ENCODE results near the gene PRDM1. TPM values are rescaled to one million over a fixed set of nuclear protein-coding genes. Genes with fewer than 3 reads are reported as not detected.

The PRDM1 gene
- total and polyA plus RNA-seq, 2 of the 13 experiments (the other 11 are each of a cell fraction or from before 2014, with no cell fraction given) = 0.13 TPM; not detected in 1

- Histone ChIP-seq H3K9ac (ENCODE audit: insufficient read depth, low read depth, low read length) (no peak overlapping the region), H3K9me3 (ENCODE audit: low read length) (no peaks in the 10 kb centered on the region), H3K4me1 (ENCODE audit: insufficient read depth, low read length) (peaks cover 21% of the 10 kb centered on the region), H3K36me3 (replicated peaks in 1 of 2; ENCODE audit: control insufficient read depth in 1 of 2, insufficient read depth in 2 of 2, low read length in 2 of 2) (no peaks in the 10 kb centered on the region), H3K79me2 (ENCODE audit: insufficient read depth, low read length) (no peaks in the 10 kb centered on the region), H3K4me2 (ENCODE audit: low read depth, low read length) (no peak overlapping the region), H3K27me3 (ENCODE audit: control insufficient read depth in 1 of 2, insufficient read depth in 2 of 2, low read length in 2 of 2) (peaks cover 0 to 10% of the 10 kb centered on the region in 2 experiments; a peak in 1 of 5 replicates), H3K27ac (ENCODE audit: extremely low read length, insufficient read depth, low read length) (no peak overlapping the region), H4K20me1 (ENCODE audit: insufficient read depth, low read length) (no peaks in the 10 kb centered on the region), H3K4me3 (replicated peaks in 1 of 3; ENCODE audit: insufficient read depth in 1 of 3, low read depth in 2 of 3, low read length in 3 of 3) (no peak overlapping the region), H2AFZ (ENCODE audit: low read length) (no peak overlapping the region)
- ChIA-PET POLR2A (no interaction called here), CTCF (ENCODE audit: low intra/inter-chr PET ratio, low total read pairs) (no interaction called here)
- 71% methylated on average over 6 of the region's 6 CpGs for WGBS (ENCODE audit: low lambda C conversion rate)
- BruUV-seq (replicated peaks) = no TSS peak
- ATAC-seq (no peak), FAIRE-seq (no peak), DNase-seq (ENCODE audit: low spot score) (no peak)
- in situ Hi-C loops (cut with HindIII; ENCODE audit: extremely low pct_ligation_motif_present, low pct_unique_long_range_greater_than_20kb) = no loop called here
- intact Hi-C loops (cut with micrococcal nuclease; ENCODE audit: unreplicated experiment) = no loop called here
- TF ChIP-seq E2F1 (CRISPR knock-in tag; IDR thresholded peaks at IDR 0.05) = no peak
- no peak for TF ChIP-seq AKNA (CRISPR knock-in tag; IDR thresholded peaks at IDR 0.05; ENCODE audit: borderline replicate concordance)
- no peak for TF ChIP-seq ZBTB44 (CRISPR knock-in tag; IDR thresholded peaks at IDR 0.05)
- no peak for TF ChIP-seq ZNF281 (CRISPR knock-in tag; IDR thresholded peaks at IDR 0.05; ENCODE audit: borderline replicate concordance)
- TF ChIP-seq, protein P1, sequence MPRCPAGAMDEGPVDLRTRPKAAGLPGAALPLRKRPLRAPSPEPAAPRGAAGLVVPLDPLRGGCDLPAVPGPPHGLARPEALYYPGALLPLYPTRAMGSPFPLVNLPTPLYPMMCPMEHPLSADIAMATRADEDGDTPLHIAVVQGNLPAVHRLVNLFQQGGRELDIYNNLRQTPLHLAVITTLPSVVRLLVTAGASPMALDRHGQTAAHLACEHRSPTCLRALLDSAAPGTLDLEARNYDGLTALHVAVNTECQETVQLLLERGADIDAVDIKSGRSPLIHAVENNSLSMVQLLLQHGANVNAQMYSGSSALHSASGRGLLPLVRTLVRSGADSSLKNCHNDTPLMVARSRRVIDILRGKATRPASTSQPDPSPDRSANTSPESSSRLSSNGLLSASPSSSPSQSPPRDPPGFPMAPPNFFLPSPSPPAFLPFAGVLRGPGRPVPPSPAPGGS (CRISPR knock-in tag; IDR thresholded peaks at IDR 0.05) = no peak
- TF ChIP-seq CEBPZ (IDR thresholded peaks at IDR 0.05; ENCODE audit: low read length) = no peak
- TF ChIP-seq KDM5A (IDR thresholded peaks at IDR 0.05; ENCODE audit: borderline replicate concordance, low read length) = no peak
Measured at GRCh38 chr6:106133040-106133439, 46.9 kb downstream of the PRDM1 start.
